GM10847 (cell line): ENCODE data around the gene ABLIM2.

ENCODE experiments used
- POLR2A ChIP-seq: IDR thresholded peaks from 2 replicates; pipeline ENCODE4 v1.6.1; 2011; ENCODE audit not compliant: insufficient read length; ENCODE audit errors: extremely low read depth

ABLIM2 gene

DNA sequence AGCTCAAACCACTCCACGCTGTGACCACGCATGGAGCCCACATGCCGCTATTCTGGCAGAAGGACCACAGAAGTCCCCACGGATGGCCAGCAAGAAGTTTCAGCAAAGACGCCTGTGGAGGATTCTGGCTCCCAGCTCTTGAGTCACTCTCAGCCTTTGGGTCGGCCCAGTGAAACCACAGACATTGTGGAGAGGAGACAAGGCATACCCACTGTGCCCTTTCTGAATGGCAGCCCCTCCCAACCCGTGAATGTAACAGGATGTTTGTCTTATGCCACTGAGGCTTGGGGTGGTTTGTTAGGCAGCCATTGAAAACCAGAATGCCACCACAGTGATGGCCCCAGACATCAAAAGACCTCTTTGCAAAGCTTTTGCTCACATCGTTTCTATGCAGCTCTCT is 42.7 kb downstream of the ABLIM2 start:
- TF ChIP-seq POLR2A: no peak

- no peak for TF ChIP-seq POLR2A
Measured at GRCh38 chr4:8115203-8115520, 43.5 kb downstream of the ABLIM2 start.

DNA sequence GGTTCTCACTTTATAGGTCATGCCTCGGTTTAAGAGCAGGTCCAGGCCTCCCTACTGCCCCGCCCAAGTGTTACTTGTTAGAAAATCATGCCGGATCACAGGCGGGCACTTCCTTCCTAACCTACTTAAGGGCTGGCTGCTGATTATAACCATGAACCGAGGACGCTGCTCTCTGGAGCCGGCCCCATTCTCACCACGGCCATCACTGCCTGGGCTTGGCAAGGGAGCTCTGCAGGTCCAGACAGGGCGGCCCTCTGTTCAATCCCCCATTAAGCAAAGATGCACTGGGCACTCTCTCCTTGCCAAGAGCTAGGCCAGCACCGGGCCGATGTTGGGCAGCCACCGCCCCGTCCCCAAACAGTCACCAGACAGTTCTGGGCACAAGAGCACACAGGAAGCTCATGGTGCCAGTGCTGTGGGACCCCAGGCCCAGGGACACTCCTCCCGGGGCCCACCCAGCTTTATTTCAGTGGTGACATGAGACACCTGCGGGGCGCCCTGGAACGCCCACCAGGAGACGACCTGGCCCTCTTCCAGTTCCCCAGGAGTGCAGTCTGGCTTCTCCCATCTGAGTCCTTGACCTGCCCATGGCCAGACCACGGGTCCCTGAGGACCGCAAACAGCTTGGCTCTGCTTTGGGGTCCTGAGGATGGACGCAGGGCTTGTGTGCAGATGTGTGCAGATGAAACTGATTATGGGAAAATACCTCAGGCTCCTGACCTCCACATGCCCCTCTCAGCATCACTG is 44.0 kb downstream of the ABLIM2 start:
- TF ChIP-seq POLR2A: no peak

GRCh38 chr4:8113611-8114377 is 44.8 kb downstream of the ABLIM2 start:
- TF ChIP-seq POLR2A: no peak

DNA sequence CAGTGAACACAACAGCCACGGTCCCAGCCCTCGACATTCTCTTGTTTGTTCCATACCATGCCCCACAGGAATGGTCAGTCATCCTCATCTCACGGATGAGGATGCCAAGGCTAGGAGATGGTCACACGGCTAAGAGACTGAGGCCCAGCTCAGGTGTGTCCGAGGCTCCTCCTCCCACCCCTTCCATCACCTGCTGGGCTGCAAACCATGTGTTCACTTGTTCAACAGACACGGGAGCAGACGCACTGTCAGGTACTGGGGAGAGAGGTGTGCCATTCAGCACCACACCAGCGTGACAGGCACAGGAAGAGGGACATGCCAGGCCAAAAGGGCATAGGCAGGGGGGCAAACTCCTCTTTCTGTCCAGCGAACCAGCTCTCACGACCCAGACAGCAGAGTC is 45.9 kb downstream of the ABLIM2 start:
- TF ChIP-seq POLR2A: no peak

GRCh38 chr4:8112036-8112576 is 46.5 kb downstream of the ABLIM2 start:
- TF ChIP-seq POLR2A: no peak

- TF ChIP-seq POLR2A: no peak
Measured at GRCh38 chr4:8110071-8110986, 48.3 kb downstream of the ABLIM2 start.

DNA sequence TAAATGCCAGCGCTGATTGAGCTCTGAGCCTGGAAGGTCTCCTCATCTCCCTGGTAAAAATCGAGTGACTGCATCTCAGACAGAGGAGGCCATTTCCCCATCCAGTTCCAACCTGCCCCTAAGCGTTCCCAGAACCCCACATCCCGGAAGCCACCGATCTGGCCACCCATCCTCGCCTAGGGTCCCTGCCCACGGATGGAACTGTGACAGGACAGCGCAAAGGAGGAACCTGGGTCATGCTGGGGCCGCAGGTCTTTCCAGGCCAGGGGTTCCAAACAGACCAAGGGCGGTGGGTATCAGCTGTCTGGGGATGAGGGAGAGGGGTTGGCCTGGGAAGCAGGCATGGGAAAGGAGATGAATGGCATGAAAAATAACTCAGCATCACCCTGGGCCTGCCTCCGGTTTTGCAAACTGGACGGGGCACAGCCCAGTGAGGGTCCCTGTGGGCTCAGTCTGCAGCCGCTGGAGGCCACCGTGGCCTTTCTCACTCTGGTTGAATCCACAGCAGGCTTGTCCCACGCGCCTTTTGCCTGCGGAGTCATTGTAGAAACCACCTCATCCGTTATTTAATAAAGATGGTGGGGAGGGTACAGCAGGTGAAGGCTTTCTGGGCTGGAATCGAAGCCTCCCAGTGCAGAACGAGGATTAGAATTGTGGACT is 49.1 kb downstream of the ABLIM2 start:
- no peak for TF ChIP-seq POLR2A

GRCh38 chr4:8108991-8109390 is 49.6 kb downstream of the ABLIM2 start:
- no peak for TF ChIP-seq POLR2A

DNA sequence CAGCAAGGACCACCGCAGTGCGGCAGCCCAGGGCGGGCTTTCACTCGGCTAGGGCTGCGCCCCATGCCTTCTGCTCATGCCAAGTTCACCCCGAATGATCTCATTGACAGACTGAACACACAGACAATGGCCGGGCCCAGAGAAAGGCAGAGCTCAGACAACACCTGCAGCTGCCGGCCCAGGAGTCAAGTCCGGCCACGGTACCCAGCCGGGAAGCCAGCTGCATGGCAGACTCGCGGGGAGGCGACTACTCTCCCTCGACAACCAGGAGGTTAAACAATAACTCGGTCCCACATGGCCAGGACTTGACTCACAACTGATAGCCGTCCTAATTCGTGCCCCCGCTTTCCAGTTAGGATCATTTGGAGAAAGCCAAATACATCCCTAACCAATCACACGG is 50.4 kb downstream of the ABLIM2 start:
- no peak for TF ChIP-seq POLR2A

DNA sequence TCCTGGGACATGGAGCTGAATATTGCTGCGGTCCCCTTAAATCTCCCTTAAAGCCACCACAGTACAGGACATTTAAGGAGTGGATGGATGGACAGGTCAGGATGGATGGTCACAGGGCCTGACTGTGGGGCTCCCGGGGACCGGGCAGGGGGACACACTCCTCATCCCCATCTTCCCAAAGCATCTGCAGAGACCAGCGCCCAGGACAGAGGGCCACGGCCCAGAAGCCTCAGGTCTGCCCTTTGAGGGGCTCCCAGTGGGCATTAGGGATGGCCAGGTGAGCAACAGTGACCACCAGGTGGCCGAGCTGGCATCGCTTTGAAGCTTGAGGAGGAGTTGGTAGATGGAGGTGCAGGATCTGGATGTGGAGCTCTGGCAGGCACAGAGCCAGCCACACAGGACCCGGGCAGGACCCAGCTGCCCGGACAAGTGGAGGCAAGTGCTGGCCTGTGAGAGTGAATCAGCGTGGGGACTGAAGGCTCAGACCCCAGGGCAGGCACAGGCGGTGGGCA is 51.4 kb downstream of the ABLIM2 start:
- no peak for TF ChIP-seq POLR2A

GRCh38 chr4:8106451-8107025 is 52.1 kb downstream of the ABLIM2 start:
- TF ChIP-seq POLR2A: no peak

- TF ChIP-seq POLR2A: no peak
Measured at GRCh38 chr4:8105306-8106100, 53.1 kb downstream of the ABLIM2 start.

GRCh38 chr4:8104491-8105305 is 53.9 kb downstream of the ABLIM2 start:
- no peak for TF ChIP-seq POLR2A
